HG02623 (cell line): ENCODE data around the gene LRP2BP.

Experiments
- ATAC-seq: cut with Tn5 transposase; IDR thresholded peaks from one replicate; pipeline ENCODE4 v1.9.1; 2021; ENCODE audit warnings: moderate library complexity; ENCODE audit not compliant: unreplicated experiment

The LRP2BP gene

GRCh38 chr4:185395238-185395955 lies at the start of gene LRP2BP:
LRP2BP (minus strand) TSS chr4:185395924; CDS start chr4:185378186, 17,738 bp downstream.
- no peak for ATAC-seq

GRCh38 chr4:185445209-185445608 lies 49.5 kb upstream of the LRP2BP start:
- no peak for ATAC-seq

- ATAC-seq: no peak
Measured at GRCh38 chr4:185441479-185441878, 45.8 kb upstream of the LRP2BP start.

GRCh38 chr4:185437809-185438208 lies 42.1 kb upstream of the LRP2BP start:
- no peak for ATAC-seq

- no peak for ATAC-seq
Measured at GRCh38 chr4:185435466-185435865, 39.7 kb upstream of the LRP2BP start.

- ATAC-seq: no peak
Measured at GRCh38 chr4:185429660-185430059, 33.9 kb upstream of the LRP2BP start.

GRCh38 chr4:185426960-185427688 lies 31.4 kb upstream of the LRP2BP start:
- ATAC-seq: no peak

- peak; percentile 90 for ATAC-seq
Measured at GRCh38 chr4:185425647-185426352, 30.1 kb upstream of the LRP2BP start, which contains the start of gene UFSP2. UFSP2 (minus strand) TSS chr4:185425964; CDS start chr4:185425868, 96 bp downstream.

GRCh38 chr4:185424905-185425646 lies 29.4 kb upstream of the LRP2BP start:
- ATAC-seq: no peak

- no peak for ATAC-seq
Measured at GRCh38 chr4:185421366-185422124, 25.8 kb upstream of the LRP2BP start.

GRCh38 chr4:185416955-185417354 lies 21.2 kb upstream of the LRP2BP start:
- ATAC-seq: no peak

GRCh38 chr4:185412412-185412811 lies 16.7 kb upstream of the LRP2BP start:
- ATAC-seq: no peak

GRCh38 chr4:185411849-185412248 lies 16.1 kb upstream of the LRP2BP start:
- no peak for ATAC-seq

GRCh38 chr4:185408432-185408831 lies 12.7 kb upstream of the LRP2BP start:
- ATAC-seq: no peak

GRCh38 chr4:185405296-185405999 lies 9.7 kb upstream of the LRP2BP start:
- ATAC-seq: peak; percentile 54

- ATAC-seq: no peak
Measured at GRCh38 chr4:185404031-185404430, 8.3 kb upstream of the LRP2BP start.

- ATAC-seq: no peak
Measured at GRCh38 chr4:185399466-185399865, 3.7 kb upstream of the LRP2BP start.

- ATAC-seq: no peak
Measured at GRCh38 chr4:185398618-185399017, 2.9 kb upstream of the LRP2BP start.

GRCh38 chr4:185396724-185397385 lies 1.1 kb upstream of the LRP2BP start, which contains the start of gene ANKRD37:
ANKRD37 (plus strand) TSS chr4:185396841; CDS start chr4:185396924, 83 bp downstream.
- ATAC-seq: no peak
